Measurements from ENCODE around the gene THSD8.
"Not testable (repeated sequence)": the region's sequence is repeated elsewhere in the genome, so short reads cannot be mapped to it uniquely, and the experiment has no call there.

Gene THSD8

GRCh38 chr19:12792051-12792852 lies 9.6 kb upstream of the THSD8 start:
- DNase-seq (ENCODE audit: low spot score): no peak

GRCh38 chr19:12792853-12793289 lies 9.0 kb upstream of the THSD8 start:
- no peak for DNase-seq (ENCODE audit: low spot score)

- peak; percentile 94 for DNase-seq (ENCODE audit: low spot score)
Measured at GRCh38 chr19:12793290-12794195, 8.3 kb upstream of the THSD8 start.

- no peak for DNase-seq (ENCODE audit: low spot score)
Measured at GRCh38 chr19:12794196-12794941, 7.5 kb upstream of the THSD8 start.

- no peak for DNase-seq (ENCODE audit: low spot score)
Measured at GRCh38 chr19:12794971-12795381, 6.9 kb upstream of the THSD8 start.

- DNase-seq (ENCODE audit: low spot score): peak; percentile 67
Measured at GRCh38 chr19:12796146-12797071, 5.5 kb upstream of the THSD8 start.

- DNase-seq (ENCODE audit: low spot score): no peak
Measured at GRCh38 chr19:12797141-12797587, 4.7 kb upstream of the THSD8 start.

GRCh38 chr19:12797607-12798006 lies 4.3 kb upstream of the THSD8 start:
- DNase-seq (ENCODE audit: low spot score): not testable (repeated sequence)

GRCh38 chr19:12799742-12800465 lies 2.0 kb upstream of the THSD8 start:
- DNase-seq (ENCODE audit: low spot score): no peak

GRCh38 chr19:12800466-12800770 lies 1.5 kb upstream of the THSD8 start:
- DNase-seq (ENCODE audit: low spot score): no peak

GRCh38 chr19:12800923-12801465 lies 875 bp upstream of the THSD8 start:
- DNase-seq (ENCODE audit: low spot score): peak; percentile 24

GRCh38 chr19:12802267-12803106 lies 618 bp downstream of the THSD8 start:
- peak; percentile 39 for DNase-seq (ENCODE audit: low spot score)

- DNase-seq (ENCODE audit: low spot score): no peak
Measured at GRCh38 chr19:12804051-12804450, 2.2 kb downstream of the THSD8 start.

GRCh38 chr19:12806242-12807081 lies 4.6 kb downstream of the THSD8 start, which contains the start of gene RNASEH2A:
TSS of gene RNASEH2A (plus strand) at chr19:12806584. CDS start at chr19:12806674, 90 bp downstream.
- peak; percentile 98 for DNase-seq (ENCODE audit: low spot score)

- no peak for DNase-seq (ENCODE audit: low spot score)
Measured at GRCh38 chr19:12815088-12815487, 13.2 kb downstream of the THSD8 start.

GRCh38 chr19:12817188-12817587 lies 15.3 kb downstream of the THSD8 start:
- not testable (repeated sequence) for DNase-seq (ENCODE audit: low spot score)

- not testable (repeated sequence) for DNase-seq (ENCODE audit: low spot score)
Measured at GRCh38 chr19:12817810-12818209, 15.9 kb downstream of the THSD8 start.

- DNase-seq (ENCODE audit: low spot score): no peak
Measured at GRCh38 chr19:12821761-12822160, 19.9 kb downstream of the THSD8 start.
